Ureter (tissue), 1 donor: ENCODE data around the gene PSG2. TPM values are rescaled to one million over a fixed set of nuclear protein-coding genes. Genes with fewer than 3 reads are reported as not detected.
A peak's percentile ranks its signal among the peaks of the same experiment; 100 is the strongest.
"Not testable (repeated sequence)": the region's sequence is repeated elsewhere in the genome, so short reads cannot be mapped to it uniquely, and the experiment has no call there.

Source experiments
- DNase-seq: peaks from one replicate; pipeline ENCODE4 v3.0.0-alpha.2; 2020; ENCODE audit warnings: low spot score
- total RNA-seq: library from RNA; stranded (reverse); gene quantifications from one replicate; pipeline ENCODE4 v1.2.4, GENCODE V29; 2023
- donor health status: DM: yes; HTN: yes; CAD: no.

PSG2 gene
- not detected for total RNA-seq

- not testable (repeated sequence) for DNase-seq
These were observed at the start of gene PSG2 for GRCh38 chr19:43082601-43083000. PSG2 (minus strand) TSS chr19:43082701; CDS start chr19:43082569, 132 bp downstream.

- DNase-seq: peak; percentile 65
These were observed 48.9 kb upstream of the PSG2 start for GRCh38 chr19:43131281-43131842.

DNA sequence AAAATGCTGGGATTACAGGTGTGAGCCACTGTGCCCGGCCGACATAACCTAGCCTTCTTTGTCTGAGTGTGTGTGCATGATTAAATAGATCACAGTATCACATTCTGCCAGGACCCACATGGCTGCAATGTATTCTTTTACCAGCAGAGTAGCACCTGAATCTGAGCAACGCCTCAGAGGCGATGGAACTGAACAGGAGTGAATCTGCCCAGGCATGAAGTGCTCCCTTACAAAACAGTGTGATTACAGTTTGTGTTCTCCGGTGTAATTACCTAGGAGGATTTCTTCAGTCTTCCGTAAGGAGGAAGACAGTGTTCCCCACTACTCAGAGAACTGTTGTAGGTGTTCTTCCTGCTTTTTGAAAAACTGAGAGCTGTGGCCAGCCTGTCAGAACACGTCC, 46.7 kb upstream of the PSG2 start:
- DNase-seq: not testable (repeated sequence)

DNA sequence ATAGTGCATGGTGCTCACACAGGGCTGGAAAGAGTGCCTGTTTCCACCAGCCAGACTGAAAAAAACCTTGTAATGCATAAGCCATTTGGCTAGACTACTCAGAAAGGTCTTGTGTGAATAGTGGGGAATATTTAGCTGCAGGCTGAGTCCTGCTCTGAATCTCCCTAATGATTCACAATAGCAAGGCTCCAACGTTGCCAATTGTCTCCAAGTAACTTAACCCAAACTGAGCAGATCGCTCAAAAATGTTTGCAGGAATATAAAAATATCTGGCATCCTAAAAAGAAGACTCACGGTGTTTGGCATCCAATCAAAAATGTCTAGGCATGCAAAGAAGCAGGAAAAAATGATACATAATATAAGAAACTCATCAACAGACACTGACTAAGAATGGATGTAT, 44.8 kb upstream of the PSG2 start:
- DNase-seq: not testable (repeated sequence)

GRCh38 chr19:43126720-43127119, 44.2 kb upstream of the PSG2 start:
- no peak for DNase-seq

GRCh38 chr19:43124360-43124759, 41.9 kb upstream of the PSG2 start:
- DNase-seq: no peak

GRCh38 chr19:43120433-43121026, 38.0 kb upstream of the PSG2 start:
- not testable (repeated sequence) for DNase-seq

DNA sequence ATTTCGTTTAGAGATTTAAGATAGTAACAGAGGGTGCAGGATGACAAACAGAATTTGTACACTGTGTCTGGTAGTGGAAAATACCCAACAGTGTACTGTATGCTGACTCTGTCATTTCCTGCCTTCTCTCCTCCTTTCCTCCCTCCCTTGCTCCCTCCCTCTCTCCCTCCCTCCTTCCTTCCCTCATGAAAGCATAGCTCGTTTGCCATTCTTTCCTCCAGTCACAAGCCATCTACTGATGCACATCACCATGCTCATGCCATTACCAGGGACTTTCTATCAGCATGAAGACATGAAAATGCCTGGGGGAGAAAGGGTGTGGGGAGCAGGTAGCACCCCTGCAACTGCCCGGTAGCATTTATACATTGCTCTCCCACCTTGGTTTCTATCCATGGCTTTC, 37.0 kb upstream of the PSG2 start:
- DNase-seq: not testable (repeated sequence)

DNA sequence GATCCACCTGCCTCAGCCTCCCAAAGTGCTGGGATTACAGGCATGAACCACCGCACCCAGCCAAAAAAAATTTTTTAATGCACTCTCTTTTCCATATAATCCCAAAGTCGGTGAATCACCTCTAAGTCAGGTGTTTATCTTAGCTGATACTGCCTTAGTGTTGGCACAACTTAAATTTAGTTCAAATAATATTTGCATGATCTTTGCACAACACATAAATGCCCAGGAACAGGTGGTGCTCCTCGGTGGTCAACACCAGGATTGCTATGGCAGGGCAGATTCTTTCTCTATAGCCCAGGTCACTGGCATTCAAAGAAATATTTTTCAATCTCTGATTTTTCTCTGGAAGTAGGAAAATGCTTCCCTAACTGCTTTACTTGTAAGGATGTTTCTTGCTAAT, 33.9 kb upstream of the PSG2 start:
- not testable (repeated sequence) for DNase-seq

- DNase-seq: not testable (repeated sequence)
These were observed 33.0 kb upstream of the PSG2 start for GRCh38 chr19:43115548-43115947.

- DNase-seq: not testable (repeated sequence)
These were observed 32.6 kb upstream of the PSG2 start for GRCh38 chr19:43115064-43115463.

- not testable (repeated sequence) for DNase-seq
These were observed 32.1 kb upstream of the PSG2 start for GRCh38 chr19:43114626-43115025.

- not testable (repeated sequence) for DNase-seq
These were observed 24.9 kb upstream of the PSG2 start for GRCh38 chr19:43107401-43107800.

- no peak for DNase-seq
These were observed 23.0 kb upstream of the PSG2 start for GRCh38 chr19:43105496-43105895.

DNA sequence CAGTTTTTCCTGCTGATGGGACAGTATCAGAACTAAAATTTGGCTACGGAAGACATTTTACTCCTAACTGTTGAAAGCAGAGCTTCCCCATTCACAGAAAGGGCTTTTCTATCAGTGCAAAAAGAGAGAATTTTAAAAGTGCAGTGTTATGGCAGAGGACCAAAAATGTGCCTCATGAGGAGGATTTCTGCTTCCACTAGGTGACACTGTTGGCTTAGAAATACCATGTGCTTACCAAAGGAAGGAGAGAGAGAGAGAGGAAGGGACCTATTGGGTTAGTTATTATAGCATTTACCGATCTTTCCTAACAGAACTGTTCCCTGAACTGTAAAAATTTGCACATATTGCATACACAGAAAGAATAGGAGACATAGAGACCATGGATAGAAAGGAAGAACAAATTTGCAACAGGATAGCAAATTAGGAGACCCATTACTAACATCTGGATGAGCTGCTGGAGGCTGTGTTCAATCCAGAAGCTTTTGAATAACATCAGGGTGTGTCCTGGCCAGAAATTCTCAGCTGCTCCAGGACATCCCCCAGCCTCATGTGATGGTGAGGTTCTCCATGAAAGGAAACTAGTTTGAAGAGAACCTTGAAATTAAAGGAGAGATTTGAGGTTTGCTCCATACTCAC, 21.8 kb upstream of the PSG2 start:
- not testable (repeated sequence) for DNase-seq

GRCh38 chr19:43101950-43102349, 19.4 kb upstream of the PSG2 start:
- DNase-seq: no peak

DNA sequence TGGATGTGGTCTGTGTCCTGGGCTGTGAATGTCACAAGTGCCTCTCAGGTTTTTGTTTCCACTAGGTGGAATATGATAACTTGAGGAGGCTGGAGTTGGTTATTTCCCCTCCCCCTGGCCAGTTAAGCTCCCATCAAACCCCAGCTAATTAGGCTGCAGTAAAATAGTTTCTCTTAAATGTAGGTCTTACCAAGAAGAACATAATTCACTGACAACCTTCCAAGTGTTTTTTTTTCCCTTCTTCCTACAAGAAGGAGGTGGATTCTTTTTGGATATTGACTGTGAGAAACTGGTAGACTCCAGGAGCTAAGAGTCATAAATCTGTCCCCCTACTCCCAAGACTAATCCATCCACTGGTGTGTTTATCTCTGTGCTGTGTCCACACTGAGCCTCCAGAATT, 15.9 kb upstream of the PSG2 start:
- not testable (repeated sequence) for DNase-seq

- DNase-seq: not testable (repeated sequence)
These were observed 5.3 kb upstream of the PSG2 start for GRCh38 chr19:43087702-43088340.

DNA sequence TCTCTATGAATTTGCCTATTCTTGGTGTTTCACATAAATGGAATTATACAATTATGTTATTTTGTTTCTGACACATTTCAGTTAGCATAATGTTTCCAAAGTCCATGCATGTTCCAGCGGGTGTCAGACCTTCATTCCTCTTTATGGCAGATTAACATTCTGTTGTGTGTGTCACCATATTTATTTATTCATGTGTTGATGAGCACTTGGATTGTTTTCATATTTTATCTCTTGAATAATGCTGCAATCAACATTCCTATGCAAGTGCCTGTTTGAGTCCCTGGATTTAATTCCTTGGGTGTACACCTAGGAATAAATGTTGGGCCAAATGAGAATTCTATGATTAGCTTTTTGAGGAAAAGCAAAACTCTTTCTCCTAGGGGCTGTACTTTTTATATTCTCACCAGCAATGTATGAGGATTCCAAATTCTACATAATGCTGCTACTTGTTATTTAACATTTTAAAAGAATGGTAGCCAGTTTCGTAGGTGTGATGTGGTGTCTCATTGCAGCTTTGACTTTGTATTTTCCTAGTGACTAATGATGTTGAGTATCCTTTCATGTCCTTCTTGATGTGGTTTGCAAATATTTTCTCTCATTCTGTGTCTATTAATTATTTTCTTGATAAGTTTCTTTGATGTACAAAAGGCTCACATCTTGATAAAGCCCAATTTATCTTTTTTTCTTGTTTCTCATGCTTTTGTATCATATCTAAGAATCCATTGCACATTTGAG, 3.5 kb upstream of the PSG2 start:
- not testable (repeated sequence) for DNase-seq

GRCh38 chr19:43084196-43084832, 1.8 kb upstream of the PSG2 start:
- DNase-seq: not testable (repeated sequence)

DNA sequence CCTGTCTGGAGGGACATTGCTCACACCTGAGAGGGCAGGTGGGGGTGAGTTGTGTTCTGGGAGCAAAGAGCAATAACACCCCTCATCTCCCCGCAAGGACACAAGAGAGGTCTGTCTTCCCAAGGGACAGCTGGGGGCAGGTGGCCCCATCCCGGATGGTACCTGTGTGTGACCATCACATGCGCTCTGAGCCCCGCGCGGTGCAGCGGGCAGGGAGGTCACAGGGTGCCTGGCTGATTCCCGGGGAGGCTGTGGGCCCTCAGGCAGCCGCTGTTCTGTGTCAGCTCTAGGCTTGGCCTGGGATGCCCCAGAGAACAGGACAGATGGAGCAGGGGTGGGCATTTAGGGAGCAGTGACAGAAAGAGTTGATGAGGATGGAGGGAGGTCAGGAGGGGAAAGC, 1.2 kb upstream of the PSG2 start:
- not testable (repeated sequence) for DNase-seq

DNA sequence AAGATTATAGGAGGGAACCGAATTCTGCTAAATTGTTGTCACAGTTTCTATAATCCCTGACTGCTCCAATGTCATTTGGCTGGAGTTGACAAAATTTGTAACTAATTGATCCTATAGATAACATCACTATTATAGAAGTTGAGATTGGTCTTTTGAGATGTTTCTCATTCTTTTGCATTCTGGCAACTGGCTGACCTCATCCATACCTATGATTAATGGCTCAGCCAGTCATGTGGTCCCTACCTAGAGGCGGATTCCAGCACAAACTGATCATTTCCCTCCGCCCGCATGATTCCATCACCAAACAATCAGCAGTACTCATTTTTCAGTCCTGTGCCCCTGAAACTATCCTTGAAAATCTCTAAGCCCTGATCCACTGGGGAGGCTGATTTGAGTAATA, 4.2 kb downstream of the PSG2 start:
- no peak for DNase-seq
